Rectal smooth muscle tissue (tissue), 1 donor: Measurements from ENCODE around the gene RASSF3.

Experiments
- H3K27ac ChIP-seq: one replicate; pipeline ENCODE4 v1.7.0; 2013; ENCODE audit warnings: low read depth, low read length, inconsistent platforms
- H3K27me3 ChIP-seq: one replicate; pipeline ENCODE4 v1.7.0; 2013; ENCODE audit warnings: low read length; ENCODE audit not compliant: control insufficient read depth, insufficient read depth
- H3K36me3 ChIP-seq: one replicate; pipeline ENCODE4 v1.7.0; 2013; ENCODE audit warnings: low read length; ENCODE audit not compliant: control insufficient read depth, insufficient read depth
- H3K4me1 ChIP-seq: one replicate; pipeline ENCODE4 v1.7.0; 2013; ENCODE audit warnings: low read length; ENCODE audit not compliant: control insufficient read depth, insufficient read depth
- H3K4me3 ChIP-seq: one replicate; pipeline ENCODE4 v1.7.0; 2013; ENCODE audit warnings: low read length
- H3K9ac ChIP-seq: one replicate; pipeline ENCODE4 v1.7.0; 2013; ENCODE audit warnings: low read length

RASSF3 gene

GRCh38 chr12:64736771-64737170 is 126.5 kb downstream of the RASSF3 start:
- H3K36me3 ChIP-seq = peaks cover 3% of the 10 kb centered on the region
- no peak overlapping the region for H3K27ac ChIP-seq

GRCh38 chr12:64737539-64737938 is 127.2 kb downstream of the RASSF3 start:
- Histone ChIP-seq H3K27ac (no peak overlapping the region), H3K9ac (no peak overlapping the region), H3K27me3 (no peaks in the 10 kb centered on the region), H3K4me3 (no peak overlapping the region), H3K4me1 (no peaks in the 10 kb centered on the region), H3K36me3 (peaks cover 5% of the 10 kb centered on the region)

More at GRCh38 chr12:64736771-64737170, 126.5 kb downstream of the RASSF3 start:
- no peak overlapping the region for H3K4me3 ChIP-seq
- no peaks in the 10 kb centered on the region for H3K4me1 ChIP-seq
- H3K9ac ChIP-seq = no peak overlapping the region
- H3K27me3 ChIP-seq = no peaks in the 10 kb centered on the region

DNA sequence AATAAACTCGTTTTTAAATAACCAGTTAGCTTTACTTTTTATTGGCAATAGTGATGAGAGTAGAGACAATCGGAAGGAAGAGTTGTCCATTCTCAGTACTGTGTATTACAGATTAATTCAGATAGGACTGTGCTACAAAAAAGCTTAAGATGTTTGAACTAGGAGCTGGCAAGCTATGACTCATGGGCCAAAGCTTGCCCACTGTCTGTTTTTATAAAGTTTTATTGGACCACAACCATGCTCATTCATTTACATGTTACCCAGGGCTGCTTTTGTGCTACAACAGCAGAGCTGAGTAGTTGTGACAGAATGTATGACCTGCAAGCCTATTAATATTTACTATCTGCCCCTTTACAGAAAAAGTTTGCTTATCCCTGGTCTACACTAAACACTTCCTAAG is 129.5 kb downstream of the RASSF3 start:
- Histone ChIP-seq H3K27me3 (no peaks in the 10 kb centered on the region), H3K9ac (no peak overlapping the region), H3K27ac (no peak overlapping the region), H3K4me3 (no peak overlapping the region), H3K36me3 (peaks cover 19% of the 10 kb centered on the region), H3K4me1 (no peaks in the 10 kb centered on the region)

- no peaks in the 10 kb centered on the region for H3K4me1 ChIP-seq
- peaks cover 23% of the 10 kb centered on the region for H3K36me3 ChIP-seq
- no peak overlapping the region for H3K9ac ChIP-seq
- H3K27me3 ChIP-seq = no peaks in the 10 kb centered on the region
- H3K4me3 ChIP-seq = no peak overlapping the region
- H3K27ac ChIP-seq = no peak overlapping the region
Observed at GRCh38 chr12:64740646-64741045, 130.4 kb downstream of the RASSF3 start.

DNA sequence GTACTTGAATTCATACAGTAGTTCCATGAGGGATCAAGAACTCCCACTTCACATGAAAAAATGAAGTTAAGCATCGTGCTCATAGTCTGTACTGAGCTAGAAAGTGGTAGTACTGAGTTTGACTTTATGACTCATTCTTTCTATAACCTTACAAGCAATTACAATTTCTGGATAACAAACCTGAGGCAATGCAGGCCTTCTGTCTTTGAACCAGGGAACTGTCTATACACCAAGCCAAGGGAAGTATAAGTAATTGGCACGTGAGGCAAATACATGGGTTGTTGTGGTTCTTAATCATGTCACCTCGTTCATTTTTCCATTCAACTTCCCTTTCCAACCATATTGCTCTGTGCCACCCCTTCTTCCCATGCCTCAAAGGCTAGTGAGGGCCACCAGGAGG is 132.1 kb downstream of the RASSF3 start:
- H3K36me3 ChIP-seq = peaks cover 23% of the 10 kb centered on the region
- no peaks in the 10 kb centered on the region for H3K27me3 ChIP-seq
- no peaks in the 10 kb centered on the region for H3K4me1 ChIP-seq
- no peak overlapping the region for H3K27ac ChIP-seq
- no peak overlapping the region for H3K9ac ChIP-seq
- H3K4me3 ChIP-seq = no peak overlapping the region

DNA sequence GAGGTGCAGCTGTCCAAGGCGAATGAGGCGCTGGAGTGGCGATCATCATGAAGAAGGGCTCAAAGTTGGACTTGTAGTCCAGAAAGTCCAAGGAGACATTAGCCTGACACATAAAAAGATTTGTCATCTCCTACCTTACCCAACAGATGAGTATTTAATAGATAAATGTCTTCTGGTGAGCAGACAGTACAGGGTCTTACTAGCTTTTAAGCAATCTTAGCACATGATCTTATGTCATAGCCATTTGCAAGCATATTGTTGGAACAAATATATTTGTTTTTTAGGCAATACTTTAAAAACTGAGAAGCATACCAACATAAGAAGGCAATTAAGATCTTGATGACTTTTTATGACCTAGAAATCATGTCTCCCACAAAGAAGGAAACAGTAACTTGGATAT is 132.9 kb downstream of the RASSF3 start:
- no peaks in the 10 kb centered on the region for H3K4me1 ChIP-seq
- peaks cover 23% of the 10 kb centered on the region for H3K36me3 ChIP-seq
- H3K4me3 ChIP-seq = no peak overlapping the region
- H3K9ac ChIP-seq = no peak overlapping the region
- H3K27me3 ChIP-seq = no peaks in the 10 kb centered on the region
- H3K27ac ChIP-seq = no peak overlapping the region

DNA sequence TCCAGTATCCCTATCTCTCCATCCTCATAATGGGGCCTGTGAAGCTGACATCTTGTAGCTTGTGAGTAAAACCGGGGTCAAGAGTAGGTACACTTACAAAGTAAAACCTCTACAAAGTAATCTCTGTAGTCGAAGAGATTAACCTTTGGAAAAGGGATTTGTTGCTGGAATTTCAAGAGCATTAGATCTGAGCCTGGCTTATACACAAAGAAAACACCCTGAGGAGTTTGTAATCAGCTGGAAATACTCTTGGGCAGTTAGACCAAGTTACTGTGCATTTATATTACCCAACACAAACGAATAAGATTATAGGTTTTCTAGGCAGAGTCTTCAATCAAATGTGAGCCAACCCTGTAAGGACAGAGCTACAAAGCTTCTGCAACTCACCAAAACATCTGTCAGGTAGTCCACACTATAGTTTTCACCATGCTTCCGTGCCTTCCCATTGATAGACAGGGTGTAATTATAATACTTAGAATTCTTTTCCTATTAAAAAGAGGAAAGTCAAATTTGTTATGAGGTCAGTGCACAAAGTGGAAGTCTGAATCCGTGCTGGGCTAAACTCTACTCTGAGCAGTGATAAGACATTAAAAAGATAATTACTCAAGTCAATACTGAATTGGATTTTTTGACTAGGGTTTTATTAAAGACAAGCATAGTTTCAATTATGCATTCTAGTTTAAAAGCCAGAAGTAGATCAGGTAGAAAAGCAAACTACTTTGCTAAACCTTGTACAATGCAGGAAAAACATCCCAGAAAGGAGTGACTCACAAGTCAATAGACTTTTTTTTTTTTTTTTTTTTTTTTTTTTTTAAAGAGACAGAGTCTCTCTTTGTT is 134.3 kb downstream of the RASSF3 start:
- H3K4me1 ChIP-seq = no peaks in the 10 kb centered on the region
- no peaks in the 10 kb centered on the region for H3K27me3 ChIP-seq
- no peak overlapping the region for H3K9ac ChIP-seq
- no peak overlapping the region for H3K4me3 ChIP-seq
- no peak overlapping the region for H3K27ac ChIP-seq
- H3K36me3 ChIP-seq = peaks cover 23% of the 10 kb centered on the region

DNA sequence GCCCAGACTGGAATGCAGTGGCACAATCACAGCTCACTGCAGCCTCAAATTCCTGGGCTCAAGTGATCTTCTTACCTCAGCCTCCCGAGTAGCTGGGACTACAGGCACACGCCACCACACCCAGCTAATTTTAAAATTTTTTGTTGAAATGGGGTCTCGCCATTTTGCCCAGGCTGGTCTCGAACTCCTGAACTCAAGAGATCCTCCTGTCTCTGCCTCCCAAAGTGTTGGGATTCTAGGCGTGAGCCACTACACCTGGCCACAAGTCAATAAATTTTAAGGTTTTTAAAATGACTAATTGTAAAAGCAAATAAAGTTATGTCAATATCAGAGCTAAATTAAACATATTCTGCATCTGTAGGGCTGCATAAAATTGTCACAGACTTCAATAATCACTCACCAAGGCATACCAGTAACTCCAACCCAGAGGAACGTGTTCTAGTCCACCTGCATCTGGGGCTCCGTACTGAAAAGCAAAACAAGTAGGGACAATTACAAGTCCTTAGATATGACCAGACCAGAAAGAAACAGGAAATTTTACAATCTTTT is 135.0 kb downstream of the RASSF3 start:
- Histone ChIP-seq H3K36me3 (peaks cover 21% of the 10 kb centered on the region), H3K27me3 (no peaks in the 10 kb centered on the region), H3K4me3 (no peak overlapping the region), H3K27ac (no peak overlapping the region), H3K4me1 (no peaks in the 10 kb centered on the region), H3K9ac (no peak overlapping the region)

DNA sequence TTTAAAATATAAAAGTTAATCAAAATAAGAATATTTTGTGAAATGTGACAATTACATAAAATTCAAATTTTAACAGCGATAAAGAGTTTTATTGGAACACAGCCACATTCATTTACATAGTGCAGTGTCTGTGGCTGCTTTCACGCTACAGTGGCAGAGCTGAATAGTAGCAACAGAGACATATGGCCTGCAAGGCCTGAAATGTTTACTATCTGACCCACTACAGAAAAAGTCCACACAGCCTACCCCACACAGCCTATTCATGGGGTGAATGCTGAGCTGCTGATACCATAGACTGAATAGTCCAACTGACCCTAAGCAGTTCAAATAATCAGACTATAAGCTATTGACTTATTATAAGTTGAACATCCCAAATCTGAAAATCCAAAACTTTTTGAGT is 135.7 kb downstream of the RASSF3 start:
- H3K27me3 ChIP-seq = no peaks in the 10 kb centered on the region
- no peak overlapping the region for H3K27ac ChIP-seq
- no peak overlapping the region for H3K9ac ChIP-seq
- H3K4me3 ChIP-seq = no peak overlapping the region
- peaks cover 21% of the 10 kb centered on the region for H3K36me3 ChIP-seq
- no peaks in the 10 kb centered on the region for H3K4me1 ChIP-seq

DNA sequence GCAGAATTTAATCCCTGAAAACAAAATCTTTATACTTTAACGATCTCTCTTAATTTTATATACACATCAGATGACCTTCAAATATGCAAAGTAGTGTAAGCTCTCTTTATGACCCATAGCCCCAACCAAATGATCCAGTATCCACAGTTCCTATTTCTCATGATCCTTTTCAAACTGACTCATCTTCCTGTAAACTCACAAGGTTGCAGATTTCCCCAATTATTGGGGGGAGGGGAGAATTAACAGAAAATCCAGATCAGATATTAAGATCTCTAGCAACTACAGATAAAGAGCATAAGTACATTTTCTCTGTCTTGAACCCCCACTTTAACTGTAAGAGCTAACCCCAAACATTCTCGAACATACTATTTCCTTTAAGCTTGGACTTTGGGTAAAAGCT is 136.4 kb downstream of the RASSF3 start:
- no peak overlapping the region for H3K27ac ChIP-seq

More for the DNA sequence above, 136.4 kb downstream of the RASSF3 start:
- H3K9ac ChIP-seq = no peak overlapping the region
- H3K4me1 ChIP-seq = no peaks in the 10 kb centered on the region
- H3K27me3 ChIP-seq = no peaks in the 10 kb centered on the region
- no peak overlapping the region for H3K4me3 ChIP-seq
- H3K36me3 ChIP-seq = peaks cover 21% of the 10 kb centered on the region
